IMR-90 (cell line): ENCODE measurements around the gene NEO1. TPM values are rescaled to one million over a fixed set of nuclear protein-coding genes. Genes with fewer than 3 reads are reported as not detected.

Experiments
- ATAC-seq: fragments of 200-7000 bp; cut with Tn5 transposase; 2 replicates; pipeline ENCODE4 v1.9.1; 2020; ENCODE audit warnings: low read depth, mild to moderate bottlenecking, moderate library complexity
- BruUV-seq: library from RNA; stranded (reverse); fragments of 400-500 nt; replicated peaks from 2 replicates; lab custom pipeline; 2021; lab: Mats Ljungman, UMichigan
- CTCF ChIA-PET: fragments of 300-600 bp; formaldehyde crosslinking; extraction: SDS; loops from one replicate; lab custom pipeline; 2021; ENCODE audit warnings: antibody characterized with exemption; lab: Yijun Ruan, JAX
- POLR2A ChIA-PET: fragments of 300-600 bp; sonication (Branson Sonifier 250); formaldehyde crosslinking; loops from one replicate; lab custom pipeline; 2022; ENCODE audit warnings: antibody characterized with exemption; ENCODE audit not compliant: unreplicated experiment; lab: Charles Lee
- DNase-seq: peaks from one replicate; pipeline ENCODE4 v3.0.0; 2013
- H2AFZ ChIP-seq: replicated peaks from 2 replicates; pipeline ENCODE3; 2013; ENCODE audit warnings: low read length, mild to moderate bottlenecking; ENCODE audit not compliant: poor library complexity
- H2AK5ac ChIP-seq: 2 replicates; pipeline ENCODE4 v1.6.1; 2013; ENCODE audit warnings: low read depth, low read length, inconsistent platforms
- H2AK9ac ChIP-seq: replicated peaks from 2 replicates; pipeline ENCODE3; 2013; ENCODE audit warnings: mild to moderate bottlenecking, low read depth, low read length, moderate library complexity; ENCODE audit not compliant: poor library complexity
- H2BK120ac ChIP-seq: 2 replicates; pipeline ENCODE4 v1.6.1; 2013; ENCODE audit warnings: low read depth, low read length, inconsistent platforms
- H2BK15ac ChIP-seq: 3 replicates; pipeline ENCODE4 v1.6.1; 2013; ENCODE audit warnings: low read depth, low read length, inconsistent platforms
- H2BK20ac ChIP-seq: 2 replicates; pipeline ENCODE4 v1.6.1; 2013; ENCODE audit warnings: low read depth, mild to moderate bottlenecking, inconsistent platforms, low read length, moderate library complexity
- H2BK5ac ChIP-seq: 2 replicates; pipeline ENCODE4 v1.6.1; 2013; ENCODE audit warnings: mild to moderate bottlenecking, low read depth, low read length, inconsistent platforms; ENCODE audit not compliant: poor library complexity, severe bottlenecking
- H3K14ac ChIP-seq: replicated peaks from 2 replicates; pipeline ENCODE4 v1.6.1; 2013; ENCODE audit warnings: low read depth, low read length, inconsistent platforms
- H3K18ac ChIP-seq: 2 replicates; pipeline ENCODE4 v1.6.1; 2013; ENCODE audit warnings: low read depth, low read length, control low read depth
- H3K23ac ChIP-seq: 2 replicates; pipeline ENCODE4 v1.6.1; 2013; ENCODE audit warnings: low read depth, low read length, inconsistent platforms
- H3K27ac ChIP-seq: 2 replicates; pipeline ENCODE4 v1.5.1; 2013; ENCODE audit warnings: mild to moderate bottlenecking, control low read depth, low read length; ENCODE audit not compliant: insufficient read depth
- H3K27me3 ChIP-seq: 2 replicates; pipeline ENCODE4 v1.6.1; 2013; ENCODE audit warnings: low read length; ENCODE audit not compliant: control insufficient read depth, insufficient read depth
- H3K36me3 ChIP-seq: 2 replicates; pipeline ENCODE4 v1.6.1; 2013; ENCODE audit warnings: low read length, mixed read lengths; ENCODE audit not compliant: control insufficient read depth, insufficient read depth
- H3K4ac ChIP-seq: 2 replicates; pipeline ENCODE4 v1.6.1; 2013; ENCODE audit warnings: low read depth, low read length, inconsistent platforms
- H3K4me1 ChIP-seq: 2 replicates; pipeline ENCODE4 v1.6.1; 2013; ENCODE audit warnings: low read length, mixed read lengths; ENCODE audit not compliant: control insufficient read depth, insufficient read depth
- H3K4me2 ChIP-seq: 2 replicates; pipeline ENCODE4 v1.6.1; 2013; ENCODE audit warnings: low read depth, mild to moderate bottlenecking, control low read depth, low read length, moderate library complexity
- H3K4me3 ChIP-seq: 2 replicates; pipeline ENCODE4 v1.5.1; 2013; ENCODE audit warnings: low read depth, mild to moderate bottlenecking, control low read depth, low read length, moderate library complexity; ENCODE audit not compliant: insufficient read depth
- H3K56ac ChIP-seq: 2 replicates; pipeline ENCODE4 v1.6.1; 2013; ENCODE audit warnings: low read length, inconsistent platforms; ENCODE audit not compliant: insufficient read depth; ENCODE audit errors: extremely low read depth
- H3K79me1 ChIP-seq, 2 experiments: 2 replicates each; pipeline ENCODE4 v1.6.1; 2013; ENCODE audit warnings: low read length in 2 of 2, inconsistent platforms in 1 of 2, low read depth in 1 of 2
- H3K9ac ChIP-seq: 2 replicates; pipeline ENCODE4 v1.6.1; 2013; ENCODE audit warnings: low read depth, low read length, control low read depth
- H3K9me1 ChIP-seq: 2 replicates; pipeline ENCODE4 v1.6.1; 2013; ENCODE audit warnings: low read length, inconsistent platforms; ENCODE audit not compliant: insufficient read depth
- H3K9me3 ChIP-seq: 2 replicates; pipeline ENCODE4 v1.6.1; 2013; ENCODE audit warnings: low read length; ENCODE audit not compliant: control insufficient read depth, insufficient read depth
- H4K20me1 ChIP-seq: 2 replicates; pipeline ENCODE4 v1.6.1; 2013; ENCODE audit warnings: low read length, inconsistent platforms; ENCODE audit not compliant: insufficient read depth
- H4K5ac ChIP-seq: 2 replicates; pipeline ENCODE4 v1.6.1; 2013; ENCODE audit warnings: mild to moderate bottlenecking, low read depth, low read length, control low read depth
- H4K8ac ChIP-seq, 2 experiments: 2 replicates each; pipeline ENCODE4 v1.6.1; 2013; ENCODE audit warnings: low read depth in 2 of 2, low read length in 2 of 2, control low read depth in 1 of 2, inconsistent platforms in 1 of 2
- H4K91ac ChIP-seq: 2 replicates; pipeline ENCODE4 v1.6.1; 2013; ENCODE audit warnings: low read depth, low read length, inconsistent platforms; ENCODE audit not compliant: insufficient read depth
- BHLHE40 ChIP-seq: fragments of 150-350 bp; IDR thresholded peaks from 2 replicates; pipeline ENCODE4 v1.6.1; 2016; ENCODE audit warnings: mild to moderate bottlenecking, low read depth, low read length
- CEBPB ChIP-seq: IDR thresholded peaks from 2 replicates; pipeline ENCODE4 v1.6.1; 2012; ENCODE audit warnings: low read depth, low read length, improper control_type of control experiment
- CHD1 ChIP-seq: IDR thresholded peaks from 2 replicates; pipeline ENCODE4 v1.6.1; 2012; ENCODE audit warnings: low read depth, low read length, improper control_type of control experiment
- CTCF ChIP-seq: conservative IDR thresholded peaks from 2 replicates; pipeline ENCODE4 v1.5.1; 2012; ENCODE audit warnings: mild to moderate bottlenecking, low read depth, low read length, improper control_type of control experiment
- ELK1 ChIP-seq: fragments of 150-350 bp; IDR thresholded peaks from 2 replicates; pipeline ENCODE4 v1.6.1; 2016; ENCODE audit warnings: low read depth, mild to moderate bottlenecking, low read length, moderate library complexity, borderline replicate concordance
- FOS ChIP-seq: fragments of 150-350 bp; IDR thresholded peaks from 2 replicates; pipeline ENCODE4 v1.6.1; 2016; ENCODE audit warnings: low read depth, low read length
- MAFK ChIP-seq: IDR thresholded peaks from 2 replicates; pipeline ENCODE4 v1.6.1; 2012; ENCODE audit warnings: low read depth, low read length, improper control_type of control experiment
- MAZ ChIP-seq: IDR thresholded peaks from 2 replicates; pipeline ENCODE4 v1.6.1; 2012; ENCODE audit warnings: low read depth, mild to moderate bottlenecking, low read length, improper control_type of control experiment, moderate library complexity, borderline replicate concordance
- MXI1 ChIP-seq: IDR thresholded peaks from 2 replicates; pipeline ENCODE4 v1.6.1; 2012; ENCODE audit warnings: low read depth, mild to moderate bottlenecking, low read length, moderate library complexity, borderline replicate concordance
- NFE2L2 ChIP-seq: fragments of 150-350 bp; IDR thresholded peaks from 2 replicates; pipeline ENCODE4 v1.6.1; 2016; ENCODE audit warnings: low read depth, mild to moderate bottlenecking, low read length
- POLR2A ChIP-seq: IDR thresholded peaks from 2 replicates; pipeline ENCODE4 v1.6.1; 2012; ENCODE audit warnings: mild to moderate bottlenecking, low read depth, low read length
- RAD21 ChIP-seq: IDR thresholded peaks from 2 replicates; pipeline ENCODE4 v1.6.1; 2012; ENCODE audit warnings: low read length, improper control_type of control experiment
- RCOR1 ChIP-seq: IDR thresholded peaks from 2 replicates; pipeline ENCODE4 v1.6.1; 2012; ENCODE audit warnings: mild to moderate bottlenecking, low read length, improper control_type of control experiment; ENCODE audit not compliant: insufficient replicate concordance
- RFX5 ChIP-seq: IDR thresholded peaks from 2 replicates; pipeline ENCODE4 v1.8.0; 2012; ENCODE audit warnings: low read depth, mild to moderate bottlenecking, low read length, moderate library complexity
- SMC3 ChIP-seq: fragments of 150-350 bp; IDR thresholded peaks from 2 replicates; pipeline ENCODE4 v1.6.1; 2016; ENCODE audit warnings: low read depth, mild to moderate bottlenecking, antibody characterized with exemption, low read length, moderate library complexity
- USF2 ChIP-seq: fragments of 150-350 bp; IDR thresholded peaks from 2 replicates; pipeline ENCODE4 v1.6.1; 2017; ENCODE audit warnings: mild to moderate bottlenecking, antibody characterized with exemption, low read length, low read depth
- WGBS, 2 experiments: methylation state at CpG; one replicate each; pipeline versions ENCODE4 v1.1.5 to v1.1.7; 2013; ENCODE audit warnings: missing lambda C conversion rate in 2 of 2; ENCODE audit not compliant: insufficient read length in 1 of 2; ENCODE audit errors: extremely low coverage in 2 of 2; 5-methylcytosine and 5-hydroxymethylcytosine counted together
- dilution Hi-C: fragments of 300-500 bp; cut with HindIII; formaldehyde crosslinking; loops from one replicate; pipeline ENCODE4 v1.14.3; 2018; ENCODE audit warnings: low sequenced_read_pairs; ENCODE audit not compliant: unreplicated experiment
- in situ Hi-C: fragments of 300-500 bp; cut with MboI; formaldehyde crosslinking; loops from 3 replicates; pipeline ENCODE4 v1.14.3; 2019; ENCODE audit warnings: low sequenced_read_pairs, inconsistent platforms, mixed read lengths
- intact Hi-C: fragments of 100-400 bp; cut with micrococcal nuclease; formaldehyde crosslinking; loops from 2 replicates; pipeline ENCODE4 v1.10.0; 2022
- polyA plus RNA-seq, 3 experiments: library from polyadenylated mRNA; depleted of rRNA; stranded (reverse); fragments of >200 nt; gene quantifications; 2 replicates each; pipeline ENCODE4 v1.2.3, GENCODE V29; 2012; ENCODE audit warnings: low replicate concordance in 1 of 3
- total RNA-seq: library from RNA; depleted of rRNA; stranded (reverse); fragments of >200 nt; gene quantifications from 2 replicates; pipeline ENCODE4 v1.2.3, GENCODE V29; 2012

The NEO1 gene
- total and polyA plus RNA-seq, 2 of the 4 experiments (the other 2 are of a cell fraction) = 16.3 to 18.5 TPM

GRCh38 chr15:73118055-73118454 is 65.8 kb downstream of the NEO1 start:
- Histone ChIP-seq H3K56ac (no peak overlapping the region), H3K27me3 (no peaks in the 10 kb centered on the region), H2AK9ac (no peak overlapping the region), H4K5ac (no peak overlapping the region), H4K91ac (no peak overlapping the region), H2BK20ac (no peak overlapping the region), H3K9me3 (no peaks in the 10 kb centered on the region), H2BK15ac (no peak overlapping the region), H3K4me1 (no peaks in the 10 kb centered on the region), H2BK5ac (no peak overlapping the region), H2AK5ac (no peak overlapping the region), H3K14ac (no peak overlapping the region), H4K20me1 (no peaks in the 10 kb centered on the region), H3K4ac (no peak overlapping the region), H3K79me1 (no peaks in the 10 kb centered on the region; a peak in 1 of 4 replicates), H3K23ac (no peak overlapping the region), H3K4me3 (no peak overlapping the region), H3K27ac (no peak overlapping the region), H3K9ac (no peak overlapping the region), H3K4me2 (no peak overlapping the region), H2AFZ (no peak overlapping the region), H3K36me3 (no peaks in the 10 kb centered on the region), H3K9me1 (peaks cover 3% of the 10 kb centered on the region; the same call in 1 of the 2 replicates), H3K18ac (no peak overlapping the region), H4K8ac (no peak overlapping the region), H2BK120ac (no peak overlapping the region)
- in situ Hi-C loops = loop anchor here (10.0 kb wide), 1 partner anchor 57 kb away; no protein-coding TSS in a partner anchor
- intact Hi-C loops = no loop called here
- dilution Hi-C loops = no loop called here
- no peak for ATAC-seq
- DNase-seq = no peak
- POLR2A ChIA-PET = no interaction called here
- no TSS peak for BruUV-seq
- 48% methylated on average over 2 of the region's 3 CpGs; no CpG with 5 or more reads in 1 of the 2 experiments for WGBS, 2 experiments
- CTCF ChIA-PET = no interaction called here
- TF ChIP-seq MAFK (no peak), BHLHE40 (no peak), ELK1 (no peak), NFE2L2 (no peak), POLR2A (no peak), RAD21 (no peak), MAZ (no peak), FOS (no peak), MXI1 (no peak), CHD1 (no peak), USF2 (no peak), RCOR1 (no peak), SMC3 (no peak), CEBPB (no peak), RFX5 (no peak), CTCF (no peak)
